SJCRH30 (cell line): Measurements from ENCODE around the gene RFFL. TPM values are rescaled to one million over a fixed set of nuclear protein-coding genes. Genes with fewer than 3 reads are reported as not detected.

Experiments
- DNase-seq, 2 experiments: peaks; one replicate each; pipeline ENCODE4 v3.0.0-alpha.2; 2015 to 2020
- H3K27ac ChIP-seq: fragments of 250-450 bp; sonication (Bioruptor Pico); 2 replicates; pipeline ENCODE4 v1.5.1; 2020; ENCODE audit warnings: mild to moderate bottlenecking, moderate library complexity
- H3K27me3 ChIP-seq: fragments of 250-450 bp; sonication (Bioruptor Pico); 2 replicates; pipeline ENCODE4 v1.5.1; 2020; ENCODE audit warnings: mild to moderate bottlenecking, moderate library complexity
- H3K36me3 ChIP-seq: fragments of 250-450 bp; sonication (Bioruptor Pico); 2 replicates; pipeline ENCODE4 v1.5.1; 2020; ENCODE audit warnings: mild to moderate bottlenecking, moderate library complexity
- H3K4me1 ChIP-seq: fragments of 250-450 bp; sonication (Bioruptor Pico); 2 replicates; pipeline ENCODE4 v1.5.1; 2020; ENCODE audit warnings: mild to moderate bottlenecking, moderate library complexity
- H3K4me3 ChIP-seq: fragments of 250-450 bp; sonication (Bioruptor Pico); 2 replicates; pipeline ENCODE4 v1.5.1; 2020; ENCODE audit warnings: mild to moderate bottlenecking, moderate library complexity
- H3K9me3 ChIP-seq: fragments of 250-450 bp; sonication (Bioruptor Pico); replicated peaks from 2 replicates; pipeline ENCODE4 v1.5.1; 2020; ENCODE audit warnings: mild to moderate bottlenecking, moderate library complexity
- total RNA-seq: library from RNA; depleted of rRNA; stranded (reverse); fragments of >200 nt; shearing (Covaris generic); gene quantifications from 2 replicates; pipeline ENCODE4 v1.2.3, GENCODE V29; 2014; rRNA removed

The RFFL gene
- total RNA-seq, 1 experiment from 2014 or later = 10.9 TPM

DNA sequence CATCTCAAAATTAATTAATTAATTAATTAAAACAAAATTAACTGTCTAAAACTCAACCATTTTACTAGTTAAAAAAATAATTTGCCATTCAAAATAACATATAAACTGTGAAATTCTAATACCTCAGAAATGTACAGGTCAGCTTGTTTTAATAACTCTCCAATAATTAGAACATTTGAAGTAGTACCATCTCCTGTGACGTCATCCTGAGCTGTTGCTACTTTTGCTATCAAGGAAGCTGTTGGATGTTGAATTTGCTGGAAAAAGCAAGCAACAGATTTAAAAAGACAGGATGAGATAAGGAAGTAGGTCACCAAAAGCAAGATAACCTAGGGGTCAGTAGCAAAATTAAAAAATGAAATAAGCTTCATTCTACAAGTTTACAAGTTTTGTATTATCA is 105.1 kb downstream of the RFFL start:
- H3K4me3 ChIP-seq = no peak overlapping the region
- peaks cover 3% of the 10 kb centered on the region; the same call in 1 of the 2 replicates for H3K36me3 ChIP-seq
- H3K9me3 ChIP-seq = no peaks in the 10 kb centered on the region
- DNase-seq = no peak
- no peak overlapping the region for H3K27ac ChIP-seq
- no peaks in the 10 kb centered on the region for H3K4me1 ChIP-seq
- no peaks in the 10 kb centered on the region for H3K27me3 ChIP-seq

Other genes starting within 250 kb of the RFFL start
- 0.46 and 0.79 TPM in 2 replicates for gene CCT6B, start 102.2 kb downstream of the RFFL start, total RNA-seq
- 22.4 and 25.4 TPM in 2 replicates for gene ZNF830, start 102.2 kb downstream of the RFFL start, total RNA-seq
- 81.6 and 90.6 TPM in 2 replicates for gene LIG3, start 83.2 kb downstream of the RFFL start, total RNA-seq
- gene RAD51D, start 56.2 kb upstream of the RFFL start, total RNA-seq = 8.2 and 9.7 TPM in 2 replicates
- gene FNDC8, start 57.9 kb upstream of the RFFL start, total RNA-seq = not detected in 2 replicates
- 23.9 and 24.9 TPM in 2 replicates for gene NLE1, start 78.6 kb upstream of the RFFL start, total RNA-seq
- 0.24 and 0.51 TPM in 2 replicates for gene UNC45B, start 84.1 kb upstream of the RFFL start, total RNA-seq
- gene SLC35G3, start 130.7 kb upstream of the RFFL start, total RNA-seq = not detected in 2 replicates
- gene SLFN5, start 179.4 kb upstream of the RFFL start, total RNA-seq = 1.5 and 2.5 TPM in 2 replicates